ENCODE results near the gene DNAAF1.
"Not testable (repeated sequence)": the region's sequence is repeated elsewhere in the genome, so short reads cannot be mapped to it uniquely, and the experiment has no call there.

Gene DNAAF1

GRCh38 chr16:84184775-84185174 is 39.7 kb downstream of the DNAAF1 start:
- DNase-seq (ENCODE audit: low spot score) = peak; percentile 63

DNA sequence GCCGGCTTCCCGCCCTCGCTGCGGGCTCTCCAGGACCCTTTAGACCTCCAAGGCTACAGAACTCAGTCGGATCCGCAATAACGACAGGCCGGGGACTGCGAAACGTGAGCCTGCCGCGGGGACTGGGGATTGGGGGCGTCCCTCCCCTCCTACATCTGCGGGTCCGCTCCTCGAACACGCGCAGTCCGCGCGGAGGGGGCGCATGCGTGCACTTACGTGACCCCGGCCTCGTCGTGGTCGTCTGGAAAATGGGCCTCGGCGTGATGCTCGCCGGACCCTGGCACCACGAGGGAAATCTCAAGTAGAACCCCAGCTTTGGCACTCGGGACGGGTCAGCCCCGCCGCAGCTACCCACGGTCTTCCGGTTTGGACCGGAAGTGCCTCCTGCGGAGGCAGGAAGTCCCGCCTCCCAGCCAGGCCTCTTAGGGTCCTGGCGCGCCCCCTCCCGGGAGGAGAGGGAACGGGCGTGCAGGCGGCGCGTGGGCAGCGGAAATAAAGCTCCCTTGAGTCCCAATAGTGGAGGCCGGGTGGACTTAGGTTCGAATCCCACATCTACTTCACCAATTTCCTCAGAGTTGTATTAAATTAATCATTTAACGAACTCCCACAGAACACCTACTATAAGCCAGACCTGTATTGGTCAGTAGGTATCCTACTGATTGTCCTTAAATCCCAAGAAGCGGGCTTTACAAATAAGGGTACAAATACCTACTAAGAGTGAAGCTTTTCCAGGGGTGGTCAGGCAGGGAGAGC is 41.8 kb downstream of the DNAAF1 start, which contains the start of gene TAF1C:
Gene TAF1C (minus strand): TSS at position 373 of the 753 bp plus-strand sequence. CDS start 2,069 bp downstream, outside the sequence.
- peak; percentile 91 for DNase-seq (ENCODE audit: low spot score)

DNA sequence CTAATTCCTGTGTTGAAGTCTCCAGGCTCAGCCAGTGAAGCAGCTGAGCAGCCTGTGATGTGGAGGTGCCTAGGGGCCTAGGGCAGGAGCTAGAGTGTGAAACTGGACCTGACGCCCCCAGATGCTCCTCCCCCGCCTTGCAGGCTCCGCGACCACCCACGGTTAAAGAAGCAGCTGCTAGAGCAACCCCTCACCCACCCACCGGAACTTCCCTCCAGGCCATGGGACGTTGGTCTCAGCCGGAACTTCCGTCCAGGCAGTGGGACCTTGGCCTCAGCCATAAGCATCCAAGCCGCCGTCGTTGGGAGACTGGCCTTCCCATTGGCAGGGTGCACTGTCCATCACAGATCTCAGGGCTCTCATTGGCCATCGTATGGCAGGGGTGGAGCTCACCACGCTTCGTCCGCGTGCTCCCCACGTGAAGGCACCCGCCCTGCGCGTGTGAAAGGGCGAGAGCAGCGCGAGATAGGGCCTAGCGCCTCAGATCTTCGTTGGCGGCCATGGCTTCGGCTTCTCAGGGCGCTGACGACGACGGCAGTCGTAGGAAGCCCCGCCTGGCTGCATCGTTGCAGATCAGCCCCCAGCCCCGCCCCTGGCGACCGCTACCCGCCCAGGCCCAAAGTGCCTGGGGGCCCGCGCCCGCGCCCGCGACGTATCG is 45.8 kb downstream of the DNAAF1 start, which contains the start of gene ADAD2:
Gene ADAD2 (plus strand): TSS at position 427 of the 658 bp plus-strand sequence. CDS start 74 bp downstream, at position 501.
- no peak for DNase-seq (ENCODE audit: low spot score)

DNA sequence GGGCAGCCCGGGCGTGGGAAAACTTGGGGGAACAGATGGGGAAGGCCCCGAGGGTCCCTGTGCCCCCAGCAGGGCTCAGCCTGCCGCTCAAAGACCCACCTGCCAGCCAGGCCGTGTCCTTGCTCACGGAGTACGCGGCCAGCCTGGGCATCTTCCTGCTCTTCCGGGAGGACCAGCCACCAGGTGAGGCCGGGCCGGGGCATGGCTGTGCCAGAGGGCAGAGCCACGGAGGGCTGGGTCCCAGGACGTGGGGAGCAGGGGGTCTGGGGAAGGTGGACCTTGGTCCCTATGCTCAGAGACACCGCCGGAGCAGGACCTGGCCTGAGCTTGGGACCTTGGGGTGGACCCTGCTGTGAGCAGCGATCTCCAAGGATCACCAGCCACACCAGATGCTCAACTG is 46.4 kb downstream of the DNAAF1 start:
- DNase-seq (ENCODE audit: low spot score) = no peak

- DNase-seq (ENCODE audit: low spot score) = no peak
Observed at GRCh38 chr16:84193480-84193879, 48.4 kb downstream of the DNAAF1 start.

DNA sequence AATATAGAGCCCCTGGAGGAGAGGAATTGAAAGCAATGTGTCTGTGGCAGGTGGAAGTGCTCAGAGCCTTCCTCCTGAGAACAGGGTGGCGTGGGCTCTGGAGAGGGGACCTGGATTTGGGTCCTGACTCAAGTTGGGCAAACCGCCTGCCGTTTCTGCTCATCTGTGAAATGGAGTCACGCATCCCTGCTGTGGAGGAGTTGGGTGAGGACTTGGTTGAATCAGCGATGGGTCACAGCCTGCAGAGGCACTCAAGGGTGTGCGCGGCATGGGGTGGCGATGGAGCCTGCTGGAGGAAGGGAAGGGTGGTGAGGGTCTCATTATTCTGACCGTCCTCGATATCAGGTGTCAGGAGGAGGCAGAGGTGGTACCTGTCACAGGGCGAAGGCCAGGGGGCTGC is 48.9 kb downstream of the DNAAF1 start:
- DNase-seq (ENCODE audit: low spot score) = no peak

GRCh38 chr16:84194470-84195200 is 49.5 kb downstream of the DNAAF1 start:
- DNase-seq (ENCODE audit: low spot score) = no peak

- DNase-seq (ENCODE audit: low spot score) = no peak
Observed at GRCh38 chr16:84195201-84196093, 50.3 kb downstream of the DNAAF1 start.

GRCh38 chr16:84196101-84196500 is 51.0 kb downstream of the DNAAF1 start:
- DNase-seq (ENCODE audit: low spot score) = no peak

- DNase-seq (ENCODE audit: low spot score) = no peak
Observed at GRCh38 chr16:84196727-84197394, 51.8 kb downstream of the DNAAF1 start.

DNA sequence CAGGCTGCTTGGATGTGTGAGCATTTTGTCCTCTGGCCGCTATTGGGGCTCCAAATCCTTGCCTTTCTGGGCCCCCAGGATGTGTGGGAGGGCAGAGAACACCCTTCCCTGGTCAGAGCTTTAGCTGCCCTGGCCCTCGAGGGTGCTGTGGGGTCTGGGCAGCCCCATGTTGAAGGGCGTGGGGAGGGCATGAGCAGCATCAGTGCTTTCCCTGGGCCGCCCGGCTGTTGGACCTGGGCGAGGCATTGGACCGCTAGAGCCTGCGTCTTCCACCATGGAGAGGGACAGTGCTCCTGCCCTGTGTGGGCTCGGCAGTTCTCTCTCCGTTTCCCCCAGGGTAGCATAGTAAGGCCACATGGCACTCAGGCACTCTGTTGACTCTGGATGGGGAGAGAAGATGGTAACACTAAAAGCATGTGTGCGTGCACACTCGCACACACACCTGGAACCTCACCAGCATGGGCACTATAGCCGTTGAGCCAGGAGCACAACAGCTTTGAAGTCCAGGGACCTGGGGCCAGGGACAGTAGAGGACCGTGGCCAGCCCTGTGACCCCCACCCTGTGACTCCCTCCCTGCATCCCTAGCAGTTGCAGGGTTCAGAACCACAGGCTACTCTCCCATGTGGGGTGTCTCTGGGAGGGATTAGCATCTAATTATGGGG is 52.5 kb downstream of the DNAAF1 start:
- no peak for DNase-seq (ENCODE audit: low spot score)

DNA sequence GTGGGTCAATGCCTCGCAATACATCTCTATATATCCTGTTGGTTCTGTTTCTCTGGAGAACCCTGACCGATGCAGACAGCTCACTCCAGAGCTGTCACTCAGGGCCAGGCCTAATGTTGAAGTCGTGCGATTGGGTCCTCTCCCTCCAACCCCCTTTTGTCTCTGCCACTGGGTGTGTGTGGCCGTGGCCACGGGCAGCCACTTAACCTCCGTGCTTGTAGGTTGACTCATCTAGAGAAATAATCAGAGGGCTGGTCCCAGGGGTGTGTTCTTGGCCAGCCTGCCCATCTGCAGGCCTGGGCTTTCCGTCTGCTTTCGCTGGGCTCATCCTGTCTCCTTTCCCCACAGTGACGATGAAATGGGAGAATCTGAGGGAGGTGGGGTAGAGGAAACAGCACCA is 53.3 kb downstream of the DNAAF1 start:
- DNase-seq (ENCODE audit: low spot score) = no peak

DNA sequence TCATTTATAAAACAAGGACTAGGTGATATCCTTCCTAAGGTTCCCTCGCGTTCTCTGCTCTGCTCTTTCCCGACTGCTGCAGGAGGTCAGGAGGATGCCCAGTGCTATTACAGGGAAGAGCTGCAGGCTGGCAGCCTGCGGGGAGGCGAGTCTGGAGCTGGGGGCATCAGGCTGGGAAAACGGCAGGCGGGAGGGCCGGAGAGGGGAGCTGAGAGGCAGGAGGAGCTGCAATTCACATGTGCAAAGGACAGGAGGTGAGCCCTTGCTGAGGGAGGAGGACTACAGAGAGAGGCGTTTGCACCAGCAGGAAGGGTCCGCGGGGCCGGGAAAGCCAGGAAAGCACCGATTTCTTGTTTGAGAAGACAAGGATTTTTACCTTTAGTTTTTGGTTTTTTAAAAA is 54.0 kb downstream of the DNAAF1 start:
- DNase-seq (ENCODE audit: low spot score) = no peak

- DNase-seq (ENCODE audit: low spot score) = no peak
Observed at GRCh38 chr16:84199861-84200260, 54.8 kb downstream of the DNAAF1 start.

- not testable (repeated sequence) for DNase-seq (ENCODE audit: low spot score)
Observed at GRCh38 chr16:84204551-84204950, 59.4 kb downstream of the DNAAF1 start.

- DNase-seq (ENCODE audit: low spot score) = not testable (repeated sequence)
Observed at GRCh38 chr16:84205123-84205522, 60.0 kb downstream of the DNAAF1 start.

DNA sequence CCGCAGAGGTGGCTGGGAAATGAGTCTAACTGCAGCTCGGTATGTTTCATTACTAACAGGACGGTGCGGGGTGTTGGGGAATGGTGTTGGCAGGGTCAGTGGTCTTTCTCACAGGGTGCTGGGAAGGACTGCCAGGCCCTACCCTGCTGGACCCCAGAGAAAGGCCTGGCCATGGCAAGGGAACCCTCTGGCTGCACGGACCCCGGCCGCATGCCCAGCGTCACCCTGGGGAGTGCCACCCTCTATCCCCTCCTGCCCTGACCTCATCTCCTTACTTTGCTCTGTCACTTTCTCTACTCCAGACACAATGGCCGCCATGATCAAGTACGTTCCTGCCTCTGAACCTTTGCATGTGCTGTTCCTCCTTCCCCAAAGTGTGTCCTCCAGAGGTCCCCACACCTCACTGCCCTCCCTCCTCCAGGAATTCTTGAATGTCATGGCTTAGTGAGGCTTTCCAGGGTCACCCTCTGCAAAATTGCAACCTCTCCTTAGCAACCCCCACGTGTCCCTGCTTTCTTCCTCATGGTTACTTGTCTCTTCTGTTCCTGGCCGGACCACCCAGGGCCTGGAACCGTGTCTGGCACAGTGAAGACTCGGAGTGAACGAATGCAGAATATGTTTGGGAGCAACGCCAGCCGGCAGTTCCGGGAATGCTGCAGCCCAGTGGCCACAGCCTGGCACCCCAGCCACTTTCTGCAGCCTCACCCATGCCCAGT is 61.0 kb downstream of the DNAAF1 start:
- no peak for DNase-seq (ENCODE audit: low spot score)

- no peak for DNase-seq (ENCODE audit: low spot score)
Observed at GRCh38 chr16:84207251-84207650, 62.1 kb downstream of the DNAAF1 start.

- no peak for DNase-seq (ENCODE audit: low spot score)
Observed at GRCh38 chr16:84207879-84208278, 62.8 kb downstream of the DNAAF1 start.

DNA sequence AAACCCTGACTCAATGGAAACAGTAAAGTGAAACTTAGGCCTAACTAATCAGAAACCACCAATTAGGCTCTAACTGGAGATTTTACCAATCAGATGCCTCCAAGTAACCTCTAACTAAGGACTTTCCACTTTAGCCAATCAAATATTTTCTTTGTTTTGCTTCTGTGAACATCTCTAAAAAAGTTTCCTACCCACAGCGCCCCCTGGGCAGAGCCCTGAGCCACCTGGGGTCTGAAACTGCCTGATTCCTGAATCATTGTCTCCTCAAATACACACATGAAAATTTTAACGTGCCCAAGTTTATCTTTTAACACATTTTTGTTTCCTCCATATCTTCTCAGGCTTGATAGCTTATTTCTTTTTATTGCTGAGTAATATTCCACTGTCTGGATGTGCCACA is 64.9 kb downstream of the DNAAF1 start:
- DNase-seq (ENCODE audit: low spot score) = no peak

Measured in kidney capillary endothelial cell (primary cell).